ENCODE measurements around the gene MMRN2.

MMRN2 gene

DNA sequence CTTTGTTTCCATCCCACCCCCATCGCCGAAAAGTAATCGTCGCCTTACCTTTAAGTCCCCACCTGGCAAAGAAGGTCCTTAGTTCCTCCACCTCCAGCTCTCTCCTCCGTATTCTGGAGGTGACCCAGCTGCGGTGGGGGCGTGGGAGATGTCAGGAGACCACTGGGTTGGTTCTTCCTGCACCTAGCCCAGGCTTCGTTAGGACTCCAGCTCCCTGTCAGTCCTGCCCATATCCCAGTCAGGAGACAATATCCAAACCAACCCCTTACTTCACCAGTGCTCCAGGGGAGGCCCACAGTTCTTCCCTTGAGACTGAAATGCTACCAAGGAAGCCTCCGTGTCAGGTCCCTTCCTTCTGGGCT is 11.6 kb upstream of the MMRN2 start:
- no peak for DNase-seq

GRCh38 chr10:86968271-86968993 is 11.0 kb upstream of the MMRN2 start, which contains the start of gene ADIRF:
ADIRF (plus strand) TSS chr10:86968482; CDS start chr10:86968545, 63 bp downstream.
- no peak for DNase-seq

DNA sequence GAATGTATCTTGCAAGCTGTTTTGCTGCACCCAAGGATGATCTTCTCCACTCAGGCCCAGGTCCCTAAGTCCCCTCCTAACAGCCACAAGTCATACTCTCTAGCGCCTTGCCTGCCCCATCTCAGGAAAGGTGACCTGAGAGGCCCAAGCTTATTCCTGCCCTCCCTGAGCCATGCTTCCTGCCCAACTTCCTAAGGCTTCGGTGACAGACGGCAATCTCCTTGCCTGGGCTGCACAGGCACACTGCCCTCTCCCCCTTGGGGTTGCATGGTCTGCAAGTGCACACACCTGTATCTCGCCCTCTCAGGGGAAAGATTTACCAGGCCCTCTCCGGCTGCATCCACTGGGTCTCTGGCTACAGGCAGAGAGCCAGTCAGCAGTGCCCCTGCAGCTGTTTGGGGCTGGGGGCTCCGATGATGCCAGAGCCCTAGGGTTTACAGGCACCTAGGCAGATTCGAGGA is 10.1 kb upstream of the MMRN2 start:
- DNase-seq: no peak

DNA sequence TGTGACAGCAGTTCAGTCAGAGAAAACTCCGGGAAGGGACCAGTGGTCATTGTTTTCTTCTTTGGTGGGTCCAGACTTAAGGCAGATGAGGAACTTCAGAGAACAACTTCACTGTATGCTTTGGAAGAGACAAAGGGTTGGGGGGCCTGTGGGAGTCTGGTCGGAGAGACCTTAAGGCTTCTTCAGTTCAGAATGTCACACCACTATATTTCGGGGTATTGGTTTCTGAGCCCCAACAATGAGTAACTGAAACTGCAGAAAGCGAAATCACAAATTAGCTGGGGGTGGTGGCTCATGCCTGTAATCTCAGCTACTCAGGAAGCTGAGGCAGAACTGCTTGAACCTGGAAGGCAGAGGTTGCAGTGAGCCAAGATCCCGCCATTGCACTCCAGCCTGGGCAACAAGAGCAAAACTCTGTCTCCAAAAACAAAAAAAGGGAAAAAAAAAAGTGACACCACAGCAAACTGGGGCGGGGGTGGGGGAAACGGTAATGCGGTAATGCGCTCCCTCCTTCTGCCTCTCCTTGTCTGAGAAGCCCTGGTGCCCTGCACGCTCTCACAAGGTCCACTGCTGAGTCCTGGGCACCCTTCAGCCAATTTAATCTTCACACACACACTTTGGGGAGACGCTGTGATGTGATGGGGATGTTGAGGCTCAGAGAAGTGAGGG is 8.7 kb upstream of the MMRN2 start:
- no peak for DNase-seq

- no peak for DNase-seq
Measured at GRCh38 chr10:86964847-86965190, 7.4 kb upstream of the MMRN2 start.

GRCh38 chr10:86964061-86964846 is 6.8 kb upstream of the MMRN2 start:
- DNase-seq: no peak

DNA sequence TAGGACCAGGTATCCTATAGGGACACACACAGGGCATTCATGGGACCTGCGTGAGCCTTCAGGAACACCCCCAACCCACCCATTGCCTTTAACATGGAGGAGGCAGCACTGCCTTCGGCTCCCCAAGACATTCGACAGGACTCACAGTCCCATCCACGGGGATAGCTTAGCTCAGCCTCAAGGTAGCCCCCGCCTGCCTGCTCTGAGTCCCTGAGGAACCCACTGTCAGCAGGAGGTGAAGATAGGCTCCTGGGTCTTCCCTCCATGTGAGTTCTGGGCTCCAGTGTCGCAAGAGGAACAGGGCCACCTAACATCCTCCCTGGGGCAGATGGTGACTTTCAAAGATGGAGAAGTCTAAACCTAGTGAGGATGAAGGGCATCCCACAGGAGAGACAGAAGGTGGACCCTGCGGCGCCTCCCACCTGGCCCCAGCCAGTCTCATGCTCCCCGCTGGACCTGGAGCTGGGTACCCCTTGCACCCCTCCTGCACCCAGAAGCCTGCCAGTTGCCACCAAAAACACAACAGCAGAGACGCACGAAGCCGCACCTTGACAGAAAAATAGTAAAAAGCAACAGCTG is 6.0 kb upstream of the MMRN2 start:
- DNase-seq: no peak

- no peak for DNase-seq
Measured at GRCh38 chr10:86962981-86963310, 5.5 kb upstream of the MMRN2 start.

- no peak for DNase-seq
Measured at GRCh38 chr10:86962136-86962980, 4.9 kb upstream of the MMRN2 start.

- no peak for DNase-seq
Measured at GRCh38 chr10:86961481-86962091, 4.2 kb upstream of the MMRN2 start.

DNA sequence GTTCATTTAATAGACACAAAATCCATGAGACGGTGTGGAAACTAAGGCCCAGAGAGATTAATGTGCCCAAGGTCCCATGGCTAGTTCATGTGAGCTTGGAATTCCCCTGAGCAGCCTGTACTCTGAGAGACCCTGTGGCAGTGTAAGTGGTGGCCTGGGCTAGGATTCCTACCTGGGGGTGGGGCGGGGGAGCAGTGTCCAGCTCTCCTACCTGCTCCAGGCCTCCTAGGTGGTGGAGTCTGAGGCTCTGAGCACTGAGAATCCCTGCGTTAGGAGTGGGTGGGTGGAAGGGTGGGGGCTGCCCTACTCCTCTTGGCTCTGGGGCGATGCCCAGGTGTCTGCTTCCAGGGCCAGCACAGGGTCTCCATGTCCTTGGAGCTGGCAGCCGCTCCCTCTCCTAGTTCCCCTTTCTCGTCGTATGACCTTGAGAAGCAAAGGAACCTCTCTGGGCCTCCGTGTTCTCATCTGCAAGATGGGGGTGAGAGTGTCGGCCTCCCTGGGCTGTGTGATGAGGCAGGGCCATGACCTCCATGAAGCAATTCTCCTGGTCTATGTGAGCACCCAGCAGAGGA is 3.5 kb upstream of the MMRN2 start:
- DNase-seq: no peak

DNA sequence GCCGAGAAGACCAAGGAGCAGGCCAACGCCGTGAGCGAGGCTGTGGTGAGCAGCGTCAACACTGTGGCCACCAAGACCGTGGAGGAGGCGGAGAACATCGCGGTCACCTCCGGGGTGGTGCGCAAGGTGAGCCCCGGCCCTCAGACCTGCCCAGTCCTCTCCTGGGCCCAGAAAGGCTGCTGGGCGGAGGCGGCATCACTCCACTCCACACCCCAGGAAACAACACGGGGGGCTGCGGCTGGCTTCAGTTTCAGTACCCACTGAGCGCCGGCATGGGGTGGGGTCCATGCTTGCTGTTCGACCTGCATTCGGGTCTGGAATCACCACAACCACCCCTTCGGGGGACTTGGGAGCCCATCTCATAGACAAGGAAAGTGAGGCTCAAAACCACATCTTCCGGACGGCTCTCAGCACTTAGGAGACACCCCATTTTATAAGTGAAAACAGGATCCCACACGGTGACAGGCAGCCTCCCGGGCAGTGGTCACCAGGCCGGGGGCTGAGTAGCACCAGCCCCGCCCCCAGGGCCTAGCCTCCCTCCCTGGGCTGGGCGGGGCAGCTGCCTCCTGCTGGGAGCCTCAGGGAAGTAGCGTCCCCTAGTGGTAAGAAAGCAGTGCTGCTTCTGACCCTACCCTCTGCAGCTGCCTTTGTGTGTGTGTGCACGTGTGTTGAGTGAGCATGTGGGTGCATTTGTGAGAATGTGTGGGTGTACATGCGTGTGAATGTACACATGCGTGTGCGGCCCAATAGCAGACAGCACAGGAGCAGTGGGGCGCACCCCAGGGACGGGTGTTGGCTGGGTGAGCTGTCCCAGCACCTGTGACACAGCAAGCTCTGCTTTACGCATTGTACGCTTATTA is 2.8 kb upstream of the MMRN2 start:
- no peak for DNase-seq

DNA sequence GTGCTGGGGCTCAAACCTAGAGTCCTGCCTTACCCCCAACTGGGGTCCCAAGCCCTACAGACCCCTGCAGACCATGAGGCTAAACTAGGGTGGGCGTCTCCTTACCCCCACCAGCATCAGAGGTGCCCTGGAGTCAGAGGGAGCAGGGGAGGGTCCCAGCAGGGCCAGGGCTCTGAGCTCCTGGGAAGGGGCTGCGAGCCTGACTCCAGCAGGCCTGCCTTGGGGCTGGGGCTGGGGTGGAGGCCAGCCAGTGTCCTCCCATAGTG is 2.3 kb upstream of the MMRN2 start:
- DNase-seq: no peak

- DNase-seq: no peak
Measured at GRCh38 chr10:86958901-86959736, 1.7 kb upstream of the MMRN2 start.

- DNase-seq: peak; percentile 33
Measured at GRCh38 chr10:86958116-86958900, 893 bp upstream of the MMRN2 start, which contains the start of gene SNCG. SNCG (plus strand) TSS chr10:86958599; CDS start chr10:86958698, 99 bp downstream.

- no peak for DNase-seq
Measured at GRCh38 chr10:86956848-86957448, 467 bp downstream of the MMRN2 start.

DNA sequence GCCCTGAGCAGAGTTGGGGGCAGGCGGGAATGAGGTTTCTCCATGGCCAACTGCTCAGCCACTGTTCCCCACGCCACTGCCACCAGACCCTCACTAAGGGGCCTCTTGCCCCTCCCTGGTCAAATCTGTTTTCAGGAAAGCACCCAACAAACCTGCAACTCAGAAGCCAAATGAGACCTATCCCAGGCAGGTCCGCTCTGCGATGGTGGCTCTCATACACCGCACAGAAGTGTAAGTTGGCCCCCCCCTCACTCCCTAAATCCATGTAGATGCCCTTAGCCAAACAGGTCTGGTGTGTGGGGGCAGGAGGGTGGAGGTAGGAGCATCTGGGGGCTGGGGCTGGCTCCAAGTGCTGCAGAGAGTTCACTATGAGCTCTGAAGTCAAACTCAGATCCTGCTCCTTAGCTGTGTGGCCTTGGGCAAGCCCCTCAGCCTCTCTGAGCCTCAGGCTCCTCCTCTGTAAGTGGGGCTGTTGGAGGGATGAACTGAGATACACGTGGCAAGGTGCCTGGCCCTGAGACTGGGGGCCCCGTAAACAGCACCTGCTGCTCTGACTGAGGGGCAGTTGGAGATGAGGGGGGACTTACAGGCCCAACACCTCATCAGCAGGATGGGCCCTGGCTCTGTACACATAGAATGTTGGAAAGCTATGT is 1.1 kb downstream of the MMRN2 start:
- DNase-seq: no peak

DNA sequence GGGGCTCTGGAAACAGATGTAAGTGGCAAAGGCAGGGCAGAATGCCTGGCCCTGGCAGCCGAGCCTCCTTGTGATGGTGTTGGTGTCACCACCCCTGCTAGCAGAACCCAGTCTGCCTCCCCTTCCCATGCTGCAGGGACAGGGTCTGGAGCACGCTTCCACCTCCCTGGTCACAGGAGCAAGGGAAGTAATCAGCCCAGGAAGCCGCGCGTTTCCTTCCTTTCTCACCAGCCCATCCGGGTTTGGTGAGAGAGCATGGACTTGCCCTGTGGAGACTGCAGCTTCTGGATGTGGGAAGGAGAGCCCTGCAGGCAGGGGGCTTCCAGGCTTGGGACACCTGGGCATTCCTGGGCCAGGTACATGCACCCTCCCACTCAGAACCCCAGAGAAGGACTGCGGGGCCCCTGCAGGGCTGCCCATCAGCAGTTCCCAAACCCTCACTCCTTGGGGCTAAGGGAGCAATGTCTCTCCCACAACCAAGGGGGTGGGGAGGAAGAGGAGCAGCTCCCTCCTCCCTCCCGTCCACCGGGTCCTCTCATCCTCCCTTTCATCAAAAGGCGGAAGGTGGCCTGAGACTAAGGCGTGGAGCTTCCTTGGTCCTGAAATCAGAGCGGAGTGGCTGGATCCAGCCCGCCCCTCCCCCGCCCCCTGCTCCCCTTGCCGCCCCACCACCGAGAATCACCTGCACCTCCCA is 1.8 kb downstream of the MMRN2 start:
- no peak for DNase-seq

Measured in midbrain (tissue), 1 donor.